ENCODE results near the gene KCNQ5.

Gene KCNQ5

DNA sequence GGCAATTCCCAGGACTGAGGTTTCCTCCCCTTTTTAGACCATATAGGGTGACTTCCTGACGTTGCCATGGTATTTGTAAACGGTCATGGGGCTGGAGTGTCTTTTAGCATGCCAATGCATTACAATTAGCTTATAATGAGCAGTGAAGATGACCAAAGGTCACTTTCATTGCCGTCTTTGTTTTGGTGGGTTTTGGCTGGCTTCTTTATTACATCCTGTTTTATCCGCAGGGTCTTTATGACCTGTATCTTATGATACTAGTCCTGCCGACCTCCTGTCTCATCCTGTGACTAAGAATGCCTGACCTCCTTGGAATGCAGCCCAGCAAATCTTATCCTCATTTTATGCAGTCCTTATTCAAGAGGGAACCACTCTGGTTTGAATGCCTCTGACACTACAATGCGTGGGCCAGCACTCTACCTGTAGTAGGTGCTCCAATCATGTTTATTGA is 190.1 kb downstream of the KCNQ5 start:
- DNase-seq = no peak

DNA sequence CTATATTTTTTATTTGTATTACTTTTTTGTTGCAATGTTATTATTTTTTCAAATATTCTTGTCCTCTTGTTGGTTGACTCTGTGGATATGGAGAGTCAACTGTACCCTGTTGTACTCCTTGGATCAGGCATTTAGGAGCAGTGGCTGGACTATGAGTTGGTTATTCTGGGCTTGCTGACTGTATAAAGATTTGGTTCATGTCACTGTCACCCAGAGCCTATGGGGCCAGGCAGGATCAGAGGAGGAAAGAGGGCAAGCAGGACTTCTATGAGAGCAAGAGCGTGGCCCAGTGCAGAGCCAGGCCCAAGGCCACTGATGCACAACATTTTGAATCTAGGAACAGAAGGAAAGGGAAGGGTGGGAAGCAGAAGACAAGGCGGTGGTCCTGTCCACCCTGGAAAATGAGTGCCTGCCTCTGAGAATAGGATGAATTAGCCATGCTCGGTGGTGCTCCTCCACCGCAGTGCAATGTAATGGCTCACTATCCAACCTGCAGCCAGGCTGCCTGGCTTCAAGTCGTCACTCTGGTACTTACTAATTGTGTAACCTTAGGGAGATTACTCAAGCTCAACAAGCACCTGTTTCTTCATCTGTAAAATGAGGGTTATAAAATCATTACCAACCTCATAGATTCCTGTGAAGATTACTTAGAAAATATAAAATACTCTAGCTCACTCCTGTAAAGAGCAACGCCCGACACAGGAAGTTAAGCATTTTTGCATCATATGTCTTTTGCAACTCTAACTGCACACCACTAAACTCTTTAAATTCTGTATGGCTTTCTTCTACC is 192.1 kb downstream of the KCNQ5 start:
- no peak for DNase-seq

DNA sequence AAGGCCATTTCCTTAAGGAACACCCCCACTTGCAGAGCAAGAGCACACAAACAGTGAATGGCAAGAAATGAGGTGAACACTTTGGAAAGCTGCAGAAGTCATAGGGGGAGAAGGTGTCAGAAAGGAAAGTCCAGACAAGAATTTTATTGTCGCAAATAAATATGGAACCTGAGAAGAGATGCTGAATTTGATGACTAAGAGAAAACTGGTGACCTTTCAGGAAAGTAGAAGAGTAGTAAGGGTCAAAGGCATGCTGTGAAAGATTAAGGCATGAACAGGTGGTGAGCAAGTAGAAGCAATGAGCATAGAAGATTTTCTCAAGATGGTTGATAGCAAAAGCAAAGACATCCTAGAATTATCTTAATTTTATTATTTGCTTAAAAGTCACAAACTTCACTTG is 194.2 kb downstream of the KCNQ5 start:
- DNase-seq = no peak

DNA sequence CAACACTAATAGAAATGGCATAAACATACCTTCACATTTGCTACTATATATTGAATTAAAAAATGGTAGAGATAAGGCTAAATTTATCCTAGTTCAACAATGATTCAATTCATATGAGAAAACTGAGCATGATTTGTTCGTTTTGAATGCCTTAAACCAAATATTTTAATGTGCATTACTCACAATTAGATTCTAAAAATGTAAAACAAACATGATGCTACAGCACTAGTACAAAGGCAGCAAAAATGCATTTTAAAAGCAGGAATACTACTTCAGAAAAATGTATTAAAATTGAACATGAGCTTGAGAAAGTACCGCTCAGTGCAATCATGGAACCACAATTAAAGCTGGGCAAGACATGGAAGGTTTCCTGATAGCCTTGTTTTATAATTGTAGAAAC is 195.3 kb downstream of the KCNQ5 start:
- DNase-seq = no peak

DNA sequence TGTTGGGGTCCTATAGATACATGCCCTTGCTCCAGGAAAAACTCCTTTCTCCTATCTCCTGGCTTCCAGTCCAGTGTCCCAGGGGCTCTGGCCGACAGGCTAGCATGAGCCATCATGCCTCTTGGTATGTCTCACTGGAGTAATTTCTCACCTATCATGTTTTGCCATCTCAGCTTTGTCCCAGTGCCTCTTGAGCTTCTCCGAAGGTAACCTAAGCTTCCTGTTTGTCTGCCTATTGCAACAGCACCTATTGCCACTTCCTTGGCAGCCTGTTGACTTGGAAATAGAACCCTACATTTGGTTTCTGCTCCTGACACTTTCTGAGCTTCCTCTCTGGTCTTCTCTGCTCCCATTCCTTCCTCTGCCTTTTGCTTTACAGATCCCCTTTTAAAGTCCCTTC is 197.7 kb downstream of the KCNQ5 start:
- no peak for DNase-seq

DNA sequence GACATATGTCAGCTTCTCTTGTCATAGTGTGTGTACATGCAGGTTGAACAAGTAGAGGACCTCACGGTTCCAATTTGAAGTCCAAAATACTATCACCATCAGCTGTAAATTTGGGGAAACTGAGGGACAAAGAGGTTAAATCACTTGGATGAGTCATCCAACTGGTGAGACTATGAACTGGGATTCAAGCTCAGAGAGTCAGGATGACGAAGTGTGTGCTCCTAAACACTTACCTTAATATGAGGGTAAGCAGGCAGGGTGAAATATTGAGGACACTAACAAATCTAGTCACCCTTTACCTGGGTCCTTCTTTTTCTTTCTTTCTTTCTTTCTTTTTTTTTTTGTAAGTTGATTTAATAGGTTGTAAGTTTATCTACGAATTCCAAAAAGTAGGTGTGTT is 198.3 kb downstream of the KCNQ5 start:
- no peak for DNase-seq

DNA sequence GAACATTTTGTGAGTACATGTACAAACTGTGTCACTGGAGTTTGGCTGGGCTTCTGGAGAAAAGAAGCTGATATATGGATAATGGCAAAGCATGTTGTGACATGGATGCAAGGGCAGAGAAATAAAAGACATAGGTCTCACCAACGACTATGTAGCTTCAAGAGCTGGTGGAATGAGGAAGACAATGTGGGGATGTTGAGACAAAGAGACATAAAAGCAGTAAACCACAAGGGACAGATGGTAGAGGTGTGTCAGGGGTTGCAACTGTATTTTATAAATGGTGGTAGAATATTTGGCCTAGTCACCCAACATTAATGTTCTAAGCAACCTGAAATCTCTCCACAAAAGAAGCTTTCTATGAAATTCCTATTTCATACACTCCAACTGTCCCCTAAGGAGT is 199.0 kb downstream of the KCNQ5 start:
- no peak for DNase-seq

DNA sequence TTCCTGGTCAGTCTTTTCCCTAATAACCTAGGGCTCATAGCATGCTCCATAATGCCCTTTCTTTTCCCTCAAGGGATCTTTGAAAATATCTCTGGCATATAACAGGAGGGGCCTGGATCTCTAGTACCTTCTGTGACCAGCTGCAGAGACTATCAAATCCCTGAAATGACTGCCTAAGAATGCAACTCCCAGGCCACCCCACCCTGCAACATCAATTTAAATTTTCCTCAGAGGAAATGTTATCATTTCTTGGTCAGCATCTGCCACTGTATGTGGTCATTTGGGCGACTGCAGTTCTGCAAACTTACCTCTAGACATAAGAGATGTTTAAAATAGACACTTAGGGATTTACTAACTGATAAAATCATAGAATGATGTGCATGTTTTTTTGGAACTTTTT is 200.2 kb downstream of the KCNQ5 start:
- DNase-seq = no peak

DNA sequence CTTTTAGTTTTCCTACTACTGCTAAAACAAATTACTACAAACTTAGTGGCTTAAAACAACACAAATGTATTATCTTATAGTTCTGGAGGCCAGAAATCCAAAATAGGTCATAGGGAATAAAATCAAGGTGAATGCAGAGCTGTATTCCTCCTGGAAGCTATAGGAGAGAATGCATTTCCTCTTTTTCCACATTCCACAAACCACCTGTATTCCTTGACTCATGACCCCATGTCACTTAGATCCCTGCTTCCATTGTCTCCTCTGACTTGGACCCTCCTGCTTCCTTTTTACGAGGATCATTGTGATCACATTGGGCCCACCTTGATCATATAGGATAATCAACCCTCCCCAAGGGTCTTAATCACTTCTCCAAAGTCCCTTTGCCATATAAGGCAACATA is 200.8 kb downstream of the KCNQ5 start:
- DNase-seq = no peak

DNA sequence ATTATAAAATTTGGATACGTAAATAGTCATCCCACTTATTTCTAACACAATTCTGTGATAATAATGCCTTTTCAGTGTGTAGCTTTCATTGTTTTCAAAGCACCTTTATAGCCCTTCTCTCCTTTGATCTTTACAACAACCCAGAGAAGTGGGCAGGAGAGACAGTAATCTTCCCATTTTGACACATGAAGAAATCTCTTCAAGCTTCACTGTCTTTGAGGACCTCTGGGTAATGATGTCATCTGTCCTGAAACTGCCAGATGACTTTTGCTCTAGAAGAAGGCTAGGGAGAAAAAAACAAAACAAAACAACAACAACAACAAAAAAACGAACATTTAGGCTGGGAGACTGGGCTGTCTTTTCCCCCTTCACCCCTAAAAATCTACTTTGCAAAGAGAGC is 203.0 kb downstream of the KCNQ5 start:
- no peak for DNase-seq

DNA sequence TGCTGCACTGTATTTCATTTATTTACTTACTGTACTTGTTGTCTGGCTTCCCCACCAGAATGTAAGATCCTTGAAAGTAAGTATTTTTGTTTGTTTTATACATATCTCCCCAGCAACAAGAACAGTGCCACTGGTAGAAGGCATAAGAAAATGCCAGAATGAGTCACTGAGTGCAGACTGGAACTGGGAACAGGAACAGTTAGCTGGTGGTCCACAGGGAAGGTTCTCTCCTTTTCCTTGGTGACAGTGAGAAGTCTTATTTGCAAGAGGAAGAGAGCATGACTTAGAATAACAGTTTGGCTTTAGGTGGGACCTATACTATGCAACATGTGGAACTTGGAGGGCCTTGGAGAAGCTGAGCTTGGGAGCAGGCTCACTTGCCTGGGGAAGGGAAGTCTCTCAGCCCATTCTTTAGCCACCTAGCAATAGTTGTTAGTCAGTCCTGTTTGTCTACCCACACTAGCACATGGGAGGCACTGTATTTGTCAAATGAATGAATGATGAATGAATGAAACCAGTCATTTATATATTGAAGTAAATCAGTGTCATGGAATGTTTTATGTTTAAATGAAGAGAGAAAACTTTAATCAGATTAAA is 203.5 kb downstream of the KCNQ5 start:
- no peak for DNase-seq

DNA sequence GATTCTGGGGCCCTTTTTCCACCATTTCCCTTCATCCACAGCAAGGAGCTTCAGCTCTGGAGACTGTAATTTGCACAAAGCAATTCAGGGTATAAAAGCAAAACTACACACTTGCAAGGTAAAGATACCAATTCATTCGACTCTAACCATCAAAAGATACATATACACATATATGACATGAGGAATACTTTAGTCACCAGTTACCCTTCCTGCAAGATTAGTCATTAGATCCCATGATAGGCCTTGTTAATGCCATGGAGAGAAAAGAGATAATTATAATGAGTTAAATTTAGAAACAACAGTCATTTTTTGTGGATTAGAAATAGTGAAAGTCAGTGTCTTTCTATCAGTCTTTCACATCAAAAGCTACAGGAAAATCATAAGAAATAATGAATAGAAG is 204.2 kb downstream of the KCNQ5 start:
- DNase-seq = no peak

DNA sequence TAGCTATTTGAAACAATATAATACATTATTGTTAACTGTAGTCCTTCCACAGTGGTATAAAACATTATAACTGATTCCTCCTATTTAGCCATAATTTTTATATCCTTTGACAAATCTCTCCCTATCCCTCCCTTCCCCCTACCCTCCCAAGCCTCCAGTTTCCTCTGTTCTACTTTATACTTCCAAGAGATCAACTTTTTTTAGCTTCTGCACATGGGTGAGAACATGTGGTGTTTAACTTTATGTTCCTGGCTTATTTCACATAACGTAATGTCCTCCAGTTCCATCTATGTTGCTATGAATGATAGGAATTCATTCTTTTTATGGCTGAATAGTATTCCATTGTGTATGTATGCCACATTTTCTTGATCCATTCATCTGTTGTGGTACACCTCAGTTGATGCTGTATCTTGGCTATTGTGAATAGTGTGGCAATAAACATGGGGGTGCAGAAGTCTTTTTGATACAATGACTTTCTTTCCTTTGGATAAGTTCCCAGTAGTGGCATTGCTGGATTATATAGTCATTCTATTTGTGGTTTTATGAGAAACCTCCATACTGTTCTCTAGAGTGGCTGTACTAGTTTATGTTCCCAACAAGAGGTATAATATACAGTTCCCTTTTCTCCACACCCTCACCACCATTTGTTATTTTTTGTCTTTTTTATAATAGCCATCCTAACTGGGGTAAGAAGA is 205.0 kb downstream of the KCNQ5 start:
- DNase-seq = no peak

DNA sequence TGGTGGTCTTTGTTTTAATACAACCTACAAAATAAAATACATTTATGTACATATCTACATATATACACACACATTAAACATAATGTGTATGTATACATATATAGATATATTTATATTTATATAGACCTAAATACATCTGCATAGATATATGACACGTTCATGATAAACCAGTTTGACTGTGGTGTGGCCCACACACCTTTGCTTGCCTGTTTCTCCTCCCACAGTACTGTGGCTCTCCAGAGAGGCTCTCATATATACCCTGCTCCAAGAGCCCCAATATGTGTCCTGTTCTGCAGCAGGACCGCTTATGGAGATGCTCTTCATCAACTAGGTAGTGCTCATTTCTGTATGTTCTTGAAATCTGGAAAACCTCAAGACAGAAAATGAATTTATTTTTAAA is 207.0 kb downstream of the KCNQ5 start:
- no peak for DNase-seq

DNA sequence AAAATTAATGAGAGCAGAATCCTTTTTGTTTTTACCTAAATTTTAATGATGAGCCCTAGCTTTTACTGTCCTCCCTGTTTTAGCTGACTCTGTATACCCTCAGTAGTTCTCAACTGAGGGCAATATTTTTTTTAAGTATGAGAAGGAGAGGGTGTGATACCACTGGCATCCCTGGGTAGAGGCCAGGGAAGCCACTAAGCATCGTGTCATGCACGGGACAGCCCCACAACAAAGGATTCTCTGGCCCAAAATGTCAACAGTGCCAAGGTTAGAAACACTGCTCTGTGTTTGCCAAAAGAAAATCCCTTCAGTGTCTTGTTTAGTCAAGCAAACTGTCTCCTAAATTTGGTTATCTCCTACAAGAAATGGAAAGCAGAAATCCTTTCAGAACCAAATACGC is 210.4 kb downstream of the KCNQ5 start:
- DNase-seq = no peak

DNA sequence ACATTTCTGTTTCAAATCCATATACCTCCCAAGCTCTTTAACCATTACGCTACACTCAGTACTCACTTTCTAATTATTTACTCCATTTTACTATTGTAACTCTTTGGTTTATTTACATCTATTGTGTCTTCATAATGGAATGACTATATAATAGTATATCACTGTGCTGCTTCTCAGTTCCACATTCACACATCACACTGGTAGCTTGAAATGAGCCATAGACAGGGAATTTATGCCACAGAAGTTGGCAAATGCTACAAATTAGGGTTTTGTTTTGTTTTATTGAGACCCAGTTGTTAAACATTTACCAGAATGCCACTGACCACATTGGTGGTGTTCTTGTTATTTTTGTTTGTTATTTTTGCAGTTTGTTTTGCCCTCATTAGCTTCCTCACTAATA is 213.9 kb downstream of the KCNQ5 start:
- no peak for DNase-seq

DNA sequence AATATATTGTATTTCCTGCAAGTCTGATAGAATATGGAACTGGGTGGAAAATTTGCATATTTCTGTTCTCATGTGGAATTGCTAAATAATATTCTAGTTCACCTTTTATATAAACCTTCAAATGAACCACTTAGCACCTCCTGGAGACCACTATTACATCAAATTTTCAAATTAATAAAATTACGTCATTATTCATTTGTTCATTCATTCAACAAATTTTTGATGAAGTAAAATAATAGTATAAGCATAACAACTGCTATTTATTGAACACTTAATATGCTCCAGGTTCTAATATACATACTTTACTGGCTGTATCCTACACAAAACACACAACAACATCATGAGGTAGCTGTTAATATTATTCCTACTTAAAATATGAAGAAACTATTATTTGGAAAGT is 215.1 kb downstream of the KCNQ5 start:
- no peak for DNase-seq

DNA sequence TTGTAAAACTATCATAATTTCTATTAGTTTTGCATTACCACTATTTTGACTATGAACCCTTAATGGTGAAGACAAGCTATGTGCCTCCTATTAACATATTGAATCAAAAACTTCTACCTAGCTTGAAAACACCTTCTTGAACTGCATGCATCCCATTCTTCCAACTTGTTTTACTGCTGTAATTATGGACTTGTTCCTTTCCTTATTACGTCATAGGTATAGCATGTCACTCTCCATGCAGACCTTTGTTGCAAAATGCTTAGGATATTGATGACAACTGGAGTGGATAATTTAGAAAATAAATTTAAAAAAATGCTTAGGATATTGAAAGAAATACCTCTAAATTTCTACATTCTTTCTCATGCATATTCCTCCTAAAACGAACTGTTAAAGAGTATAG is 219.3 kb downstream of the KCNQ5 start:
- DNase-seq = no peak

DNA sequence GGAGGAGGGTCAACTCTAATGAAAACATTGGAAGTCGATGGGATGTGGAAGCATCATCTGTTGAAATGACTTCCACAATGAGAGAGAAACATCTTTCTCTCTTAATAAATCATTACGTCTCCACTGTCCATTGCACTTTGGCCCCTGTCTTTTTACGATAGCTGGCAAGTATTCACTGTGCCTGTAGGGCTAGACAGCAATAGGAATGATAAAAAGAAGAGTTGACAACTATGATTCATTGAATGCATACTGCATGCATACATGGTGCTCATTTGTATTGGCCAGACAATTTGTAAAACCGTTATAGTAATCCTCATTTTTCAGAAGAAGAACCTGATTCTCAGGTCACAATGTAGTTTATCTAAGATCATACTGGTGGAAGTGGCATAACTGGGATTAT is 220.3 kb downstream of the KCNQ5 start:
- no peak for DNase-seq

DNA sequence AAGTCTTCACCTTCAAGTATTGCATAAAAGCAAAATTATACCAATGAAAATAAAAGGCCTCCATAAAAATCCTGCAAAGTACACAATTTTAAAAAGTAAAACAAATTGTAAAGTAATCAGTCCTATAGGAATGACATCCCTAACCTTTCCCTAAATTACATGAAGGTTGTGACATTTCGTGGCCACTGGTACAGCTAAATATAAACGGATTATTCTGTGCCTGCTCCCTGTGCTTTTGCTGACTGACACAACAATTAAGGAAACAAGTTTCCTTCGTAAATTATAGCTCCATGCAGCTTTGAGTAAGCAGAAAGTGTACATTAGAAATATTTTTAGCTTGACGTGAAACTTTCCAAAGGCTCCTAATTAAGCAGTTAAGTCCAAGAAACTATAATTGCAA is 222.8 kb downstream of the KCNQ5 start:
- no peak for DNase-seq

DNA sequence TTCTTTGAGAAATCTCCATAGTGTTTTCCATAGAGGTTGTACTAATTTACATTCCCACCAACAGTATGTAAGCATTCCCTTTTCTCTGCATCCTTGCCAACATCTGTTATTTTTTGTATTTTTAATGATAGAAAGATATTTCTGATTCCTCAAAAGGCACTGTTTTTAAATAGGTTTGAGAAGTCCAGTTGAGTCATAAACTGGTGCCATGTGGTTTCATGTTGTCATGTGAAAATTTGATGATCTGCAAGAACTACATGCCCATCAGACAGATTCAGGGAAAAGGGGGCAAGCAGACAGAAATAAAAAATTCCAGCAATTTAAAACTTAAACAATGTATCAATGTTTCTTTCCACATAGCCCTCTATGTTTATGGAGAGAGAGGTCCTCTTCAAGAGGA is 227.5 kb downstream of the KCNQ5 start:
- no peak for DNase-seq

DNA sequence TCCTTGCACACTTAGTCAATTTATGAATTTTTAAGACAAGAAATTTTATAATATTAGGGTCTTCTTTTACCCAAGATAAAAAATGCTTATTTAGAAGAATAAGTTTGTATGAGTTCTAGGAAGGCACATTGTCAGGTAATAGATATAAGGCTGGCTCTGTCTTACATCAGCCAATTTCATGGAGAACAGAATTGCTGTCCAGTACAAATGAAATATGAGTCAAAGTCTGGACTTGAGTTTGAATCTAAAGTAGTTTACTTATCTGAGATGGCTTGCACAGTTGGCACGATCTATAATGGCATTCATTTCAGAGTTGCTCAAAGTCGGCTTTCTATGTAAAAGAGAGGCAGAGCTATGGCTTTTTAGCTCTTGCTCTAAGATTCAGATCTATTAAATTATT is 228.2 kb downstream of the KCNQ5 start:
- DNase-seq = no peak

DNA sequence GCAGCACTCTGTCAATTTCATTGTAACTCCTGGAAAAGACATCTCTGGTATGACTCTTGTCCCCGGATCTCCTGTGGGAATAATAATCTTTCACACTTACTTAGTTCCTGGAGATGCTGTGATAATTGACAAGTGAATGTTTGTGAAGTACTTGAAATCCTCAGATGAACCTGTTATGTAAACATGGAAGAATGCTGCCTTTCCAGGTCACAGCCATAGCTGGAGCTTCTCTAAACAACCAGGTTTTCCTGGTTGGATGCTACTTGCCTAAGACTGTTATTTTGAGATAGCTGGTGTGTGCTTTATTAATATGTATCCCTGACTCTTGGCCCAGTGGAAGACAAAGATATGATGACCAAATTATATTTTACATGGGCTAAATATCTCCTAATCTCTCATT is 228.6 kb downstream of the KCNQ5 start:
- no peak for DNase-seq

DNA sequence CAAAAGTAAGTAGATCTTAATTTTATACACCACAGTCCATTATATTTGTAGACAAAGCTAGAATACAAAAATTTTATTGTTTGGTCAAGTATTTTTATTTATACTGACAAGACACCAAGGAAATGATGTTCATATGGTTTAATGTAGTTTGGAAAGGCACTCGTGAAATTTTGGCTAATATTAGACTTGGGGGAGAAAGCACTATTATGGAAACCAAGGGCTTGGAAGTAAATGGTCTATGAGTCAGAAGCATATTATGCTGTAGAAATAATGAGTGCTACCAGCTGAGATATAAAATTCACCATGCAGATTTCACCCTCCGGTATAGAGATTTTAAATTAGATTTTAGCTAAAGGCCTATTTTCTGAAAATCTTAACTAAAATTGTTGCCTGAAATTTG is 233.6 kb downstream of the KCNQ5 start:
- DNase-seq = no peak

All from NCI-H1694 treated with DMSO at 0.1 percent for 48 hours (cell line).